IPS-11a (cell line): Measurements from ENCODE around the gene OCSTAMP.

Experiments used
- H3K4me3 ChIP-seq: one replicate; pipeline ENCODE4 v1.5.1; 2013; ENCODE audit warnings: low read depth, low read length, control low read depth

OCSTAMP gene

GRCh38 chr20:46554828-46555227 lies 4.4 kb upstream of the OCSTAMP start:
- no peak overlapping the region for H3K4me3 ChIP-seq

- H3K4me3 ChIP-seq = no peak overlapping the region
Measured at GRCh38 chr20:46553926-46554325, 3.5 kb upstream of the OCSTAMP start.

- H3K4me3 ChIP-seq = no peak overlapping the region
Measured at GRCh38 chr20:46552460-46553420, 2.3 kb upstream of the OCSTAMP start.

- no peak overlapping the region for H3K4me3 ChIP-seq
Measured at GRCh38 chr20:46551522-46552381, 1.3 kb upstream of the OCSTAMP start.

GRCh38 chr20:46549188-46549972 lies 1.1 kb downstream of the OCSTAMP start:
- H3K4me3 ChIP-seq = no peak overlapping the region

DNA sequence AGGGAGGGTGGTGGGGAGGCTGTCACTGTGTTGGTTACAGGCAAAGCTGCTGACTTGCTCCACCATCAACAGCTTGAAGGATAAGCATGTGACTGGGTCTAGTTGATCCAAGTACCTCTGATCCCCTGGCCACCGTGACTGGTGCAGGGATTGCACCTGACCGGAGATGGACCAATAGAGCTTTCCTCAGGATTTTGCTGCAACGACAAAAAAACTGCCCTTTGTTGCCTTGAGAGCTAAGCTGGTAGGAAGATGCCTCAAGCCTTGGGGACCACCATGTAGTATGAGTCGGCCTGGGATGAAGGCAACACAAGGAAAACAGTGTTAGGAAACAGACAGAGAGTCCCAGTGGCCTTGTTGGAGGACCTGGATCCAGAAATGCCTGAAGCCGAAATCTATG lies 1.8 kb downstream of the OCSTAMP start:
- no peak overlapping the region for H3K4me3 ChIP-seq

DNA sequence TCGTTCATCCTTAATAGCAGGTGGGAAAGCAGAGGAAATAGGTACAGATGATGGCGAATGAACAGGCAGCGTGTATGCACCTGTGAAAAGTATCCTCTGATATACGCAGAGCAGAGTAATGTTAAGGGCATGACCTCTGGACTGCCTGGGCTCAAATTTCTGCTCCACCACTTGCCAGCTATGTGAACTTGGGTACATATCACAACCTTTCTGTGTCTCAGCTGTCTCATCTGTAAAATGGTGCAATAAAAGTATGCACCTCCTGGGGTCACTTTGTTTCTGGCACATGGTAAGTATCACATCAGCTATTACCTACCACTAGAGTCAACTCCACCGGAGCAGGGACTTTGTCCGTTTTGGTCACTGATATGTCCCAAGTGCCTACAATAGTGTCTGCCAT lies 2.5 kb downstream of the OCSTAMP start:
- H3K4me3 ChIP-seq = no peak overlapping the region

- no peak overlapping the region for H3K4me3 ChIP-seq
Measured at GRCh38 chr20:46546936-46547335, 3.5 kb downstream of the OCSTAMP start.

DNA sequence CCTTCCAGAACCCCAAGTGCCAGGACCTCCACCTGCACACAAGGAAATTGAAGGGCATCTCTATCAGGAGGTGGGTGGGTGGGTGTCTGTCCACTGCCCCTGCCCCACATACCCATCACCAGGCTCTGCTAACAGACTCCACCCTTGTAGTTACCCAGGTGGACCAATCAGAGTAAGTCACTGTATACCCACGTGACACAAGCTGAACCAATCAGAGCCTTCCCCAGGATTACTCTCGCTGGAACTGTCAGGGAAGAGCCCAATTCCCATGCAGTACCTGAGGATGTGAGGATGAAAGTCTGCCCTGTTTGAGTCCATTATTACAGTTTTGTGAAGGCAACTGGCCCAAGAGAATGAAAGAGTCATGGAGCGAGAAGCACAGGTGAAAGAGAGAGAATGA lies 4.2 kb downstream of the OCSTAMP start:
- no peak overlapping the region for H3K4me3 ChIP-seq

- H3K4me3 ChIP-seq = no peak overlapping the region
Measured at GRCh38 chr20:46545827-46546138, 4.7 kb downstream of the OCSTAMP start.

GRCh38 chr20:46545077-46545826 lies 5.2 kb downstream of the OCSTAMP start:
- no peak overlapping the region for H3K4me3 ChIP-seq

GRCh38 chr20:46544576-46544975 lies 5.9 kb downstream of the OCSTAMP start:
- no peak overlapping the region for H3K4me3 ChIP-seq

GRCh38 chr20:46543959-46544358 lies 6.5 kb downstream of the OCSTAMP start:
- H3K4me3 ChIP-seq = no peak overlapping the region

DNA sequence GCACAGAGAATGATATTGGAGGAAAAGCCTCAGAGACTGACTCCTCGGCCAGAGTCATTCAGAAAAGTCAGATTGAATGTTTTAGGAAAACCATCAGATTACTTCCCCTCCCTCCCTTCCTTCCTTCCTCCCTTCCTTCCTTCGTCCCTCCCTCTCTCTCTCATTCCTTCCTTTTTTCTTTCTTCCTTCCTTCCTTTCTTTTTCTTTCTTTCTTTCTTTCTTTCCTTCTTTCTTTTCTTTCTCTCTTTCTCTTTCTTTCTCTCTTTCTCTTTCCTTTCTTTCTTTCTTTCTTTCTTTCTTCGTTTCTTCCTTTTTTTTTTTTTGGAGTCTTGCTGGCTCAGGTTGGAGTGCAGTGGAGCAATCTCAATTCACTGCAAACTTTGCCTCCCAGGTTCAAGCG lies 7.4 kb downstream of the OCSTAMP start:
- H3K4me3 ChIP-seq = no peak overlapping the region

GRCh38 chr20:46541229-46541935 lies 9.1 kb downstream of the OCSTAMP start:
- H3K4me3 ChIP-seq = no peak overlapping the region

- H3K4me3 ChIP-seq = no peak overlapping the region
Measured at GRCh38 chr20:46539113-46539512, 11.3 kb downstream of the OCSTAMP start.

- H3K4me3 ChIP-seq = no peak overlapping the region
Measured at GRCh38 chr20:46530640-46531039, 19.8 kb downstream of the OCSTAMP start.

DNA sequence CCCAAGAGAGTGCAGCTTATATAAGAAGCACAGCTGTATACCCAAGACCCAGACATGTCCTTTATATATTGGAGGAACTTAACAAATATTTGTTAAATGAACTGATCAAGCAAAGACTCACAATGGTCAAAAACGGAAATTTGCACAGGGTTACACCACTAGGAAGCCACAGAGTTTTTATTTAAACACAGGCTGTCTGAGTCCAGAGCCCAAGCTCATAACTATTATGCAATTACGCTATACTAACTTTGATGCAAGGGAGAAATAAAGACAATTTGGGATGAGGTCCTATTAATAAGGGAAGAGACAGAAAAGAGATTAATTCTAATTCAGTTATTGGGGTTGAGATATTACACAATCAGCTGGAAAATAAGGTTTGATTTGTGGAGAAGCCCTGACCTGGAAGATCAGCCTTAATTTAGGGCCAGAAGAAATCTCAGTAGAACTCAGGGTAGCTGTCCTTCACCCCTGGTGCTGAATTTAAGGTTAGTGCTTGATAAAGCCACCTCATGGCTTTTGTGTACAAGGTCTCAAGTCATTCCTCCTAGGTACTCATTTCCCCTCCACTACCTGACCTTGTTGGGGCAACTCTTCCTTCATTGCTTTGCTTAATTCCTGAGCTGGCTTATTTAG lies 26.6 kb downstream of the OCSTAMP start:
- no peak overlapping the region for H3K4me3 ChIP-seq

DNA sequence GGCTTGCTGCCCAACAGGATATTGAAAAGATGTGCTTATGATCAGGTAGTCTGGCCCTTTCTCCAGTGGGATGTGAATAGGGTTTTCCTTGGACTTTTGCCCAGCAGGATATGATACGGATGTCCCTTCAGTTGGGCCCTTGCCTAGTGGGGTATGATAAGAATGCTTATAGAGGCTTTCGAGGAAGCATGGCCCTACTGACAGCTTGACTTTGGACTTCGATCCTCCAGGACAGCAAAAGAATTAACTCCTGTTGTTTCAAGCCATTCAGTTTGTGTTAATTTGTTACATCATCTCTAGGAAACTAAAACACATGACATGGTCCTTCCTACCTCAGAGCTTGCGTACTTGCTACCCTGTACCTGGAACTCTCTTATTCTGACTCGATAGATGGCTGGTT lies 27.3 kb downstream of the OCSTAMP start:
- no peak overlapping the region for H3K4me3 ChIP-seq
